ENCODE results near the gene VPS52.
A peak's percentile ranks its signal among the peaks of the same experiment; 100 is the strongest.

VPS52 gene

GRCh38 chr6:33271468-33272274, at the start of gene VPS52, which contains the start of gene RPS18:
VPS52 (minus strand) TSS chr6:33271876; CDS start chr6:33271675, 201 bp downstream.
RPS18 (plus strand) TSS chr6:33272075; CDS start chr6:33272120, 45 bp downstream.
- peak; percentile 99 for DNase-seq (ENCODE audit: low read depth)
- peak within 1 kb of the TSS; percentile 96 for H3K4me3 ChIP-seq (ENCODE audit: low read length)
- no peak for TF ChIP-seq CTCF (conservative IDR thresholded peaks at IDR 0.05; ENCODE audit: low read length)

GRCh38 chr6:33321227-33321626, 49.6 kb upstream of the VPS52 start:
- no peak for DNase-seq (ENCODE audit: low read depth)
- no peak for TF ChIP-seq CTCF (conservative IDR thresholded peaks at IDR 0.05; ENCODE audit: low read length)
- peak overlapping the region; percentile 80 for H3K4me3 ChIP-seq (ENCODE audit: low read length)

- no peak for TF ChIP-seq CTCF (conservative IDR thresholded peaks at IDR 0.05; ENCODE audit: low read length)
- no peak overlapping the region for H3K4me3 ChIP-seq (ENCODE audit: low read length)
- peak; percentile 28 for DNase-seq (ENCODE audit: low read depth)
Observed at GRCh38 chr6:33320315-33321181, 48.9 kb upstream of the VPS52 start.

- no peak overlapping the region for H3K4me3 ChIP-seq (ENCODE audit: low read length)
- no peak for TF ChIP-seq CTCF (conservative IDR thresholded peaks at IDR 0.05; ENCODE audit: low read length)
- DNase-seq (ENCODE audit: low read depth): no peak
Observed at GRCh38 chr6:33319939-33320314, 48.3 kb upstream of the VPS52 start.

- DNase-seq (ENCODE audit: low read depth): no peak
- no peak for TF ChIP-seq CTCF (conservative IDR thresholded peaks at IDR 0.05; ENCODE audit: low read length)
- H3K4me3 ChIP-seq (ENCODE audit: low read length): peak overlapping the region; percentile 79
Observed at GRCh38 chr6:33318426-33319073, 46.9 kb upstream of the VPS52 start.

GRCh38 chr6:33317669-33318425, 46.2 kb upstream of the VPS52 start, which contains the start of gene ZBTB22:
ZBTB22 (minus strand) TSS chr6:33317744; CDS start chr6:33316916, 828 bp downstream.
- H3K4me3 ChIP-seq (ENCODE audit: low read length): peak within 1 kb of the TSS; percentile 79
- peak; percentile 99 for DNase-seq (ENCODE audit: low read depth)
- no peak for TF ChIP-seq CTCF (conservative IDR thresholded peaks at IDR 0.05; ENCODE audit: low read length)
